ENCODE data around the gene FBXO41.

FBXO41 gene

GRCh38 chr2:73284296-73285158, at the start of gene FBXO41:
Gene FBXO41 (minus strand): TSS chr2:73284478. CDS start chr2:73269630, 14,848 bp downstream.
- no peak for DNase-seq

GRCh38 chr2:73334045-73334444, 49.8 kb upstream of the FBXO41 start:
- no peak for DNase-seq

- DNase-seq = peak; percentile 86
These were observed 49.3 kb upstream of the FBXO41 start for GRCh38 chr2:73333564-73333963.

- no peak for DNase-seq
These were observed 39.9 kb upstream of the FBXO41 start for GRCh38 chr2:73324126-73324725.

- DNase-seq = no peak
These were observed 39.3 kb upstream of the FBXO41 start for GRCh38 chr2:73323551-73323950.

- DNase-seq = no peak
These were observed 30.2 kb upstream of the FBXO41 start for GRCh38 chr2:73314441-73314840.

- DNase-seq = peak; percentile 75
These were observed 23.4 kb upstream of the FBXO41 start for GRCh38 chr2:73307720-73308119.

- DNase-seq = no peak
These were observed 17.4 kb upstream of the FBXO41 start for GRCh38 chr2:73301636-73302035.

- DNase-seq = no peak
These were observed 16.6 kb upstream of the FBXO41 start for GRCh38 chr2:73300926-73301325.

- DNase-seq = no peak
These were observed 13.3 kb upstream of the FBXO41 start for GRCh38 chr2:73297586-73297985.

GRCh38 chr2:73297151-73297559, 12.9 kb upstream of the FBXO41 start:
- DNase-seq = peak; percentile 44

GRCh38 chr2:73295751-73296400, 11.6 kb upstream of the FBXO41 start:
- DNase-seq = no peak

GRCh38 chr2:73294239-73294638, 10.0 kb upstream of the FBXO41 start:
- DNase-seq = no peak

GRCh38 chr2:73293534-73294171, 9.4 kb upstream of the FBXO41 start, which contains the start of gene EGR4:
Gene EGR4 (minus strand): TSS chr2:73293548. CDS start chr2:73293317, 231 bp downstream.
- DNase-seq = peak; percentile 87

- DNase-seq = no peak
These were observed 8.7 kb upstream of the FBXO41 start for GRCh38 chr2:73292906-73293533.

GRCh38 chr2:73292316-73292905, 8.1 kb upstream of the FBXO41 start:
- no peak for DNase-seq

GRCh38 chr2:73291461-73292315, 7.4 kb upstream of the FBXO41 start:
- DNase-seq = no peak

GRCh38 chr2:73291093-73291460, 6.8 kb upstream of the FBXO41 start:
- no peak for DNase-seq

- DNase-seq = peak; percentile 52
These were observed 6.0 kb upstream of the FBXO41 start for GRCh38 chr2:73290049-73290839.

GRCh38 chr2:73289304-73289703, 5.0 kb upstream of the FBXO41 start:
- no peak for DNase-seq

Measured in DMS153 (cell line).